Activated T-cell treated with anti-CD3 and anti-CD28 coated beads, Interleukin-2, amount 50 U/mL, for 48 hours (primary cell): Measurements from ENCODE around the gene MAN2B2.
"Not testable (repeated sequence)": the region's sequence is repeated elsewhere in the genome, so short reads cannot be mapped to it uniquely, and the experiment has no call there.

Experiments used
- DNase-seq, 2 experiments: peaks; one replicate each; pipeline ENCODE4 v3.0.0-alpha.2; 2020

Gene MAN2B2

GRCh38 chr4:6647169-6647568 lies 72.2 kb downstream of the MAN2B2 start:
- no peak for DNase-seq

GRCh38 chr4:6647582-6648230 lies 72.7 kb downstream of the MAN2B2 start:
- DNase-seq, result no peak

- no peak for DNase-seq
Observed at GRCh38 chr4:6649216-6649615, 74.2 kb downstream of the MAN2B2 start.

- DNase-seq, result not testable (repeated sequence)
Observed at GRCh38 chr4:6654211-6654610, 79.2 kb downstream of the MAN2B2 start.

- DNase-seq, result not testable (repeated sequence)
Observed at GRCh38 chr4:6655291-6655690, 80.3 kb downstream of the MAN2B2 start.

- DNase-seq, result no peak
Observed at GRCh38 chr4:6655924-6656323, 80.9 kb downstream of the MAN2B2 start.

- no peak for DNase-seq
Observed at GRCh38 chr4:6657242-6658208, 82.5 kb downstream of the MAN2B2 start.

- no peak for DNase-seq
Observed at GRCh38 chr4:6658209-6658595, 83.2 kb downstream of the MAN2B2 start.

- DNase-seq, result peak; percentile 53 to 68
Observed at GRCh38 chr4:6658597-6659075, 83.6 kb downstream of the MAN2B2 start.

GRCh38 chr4:6659897-6660296 lies 84.9 kb downstream of the MAN2B2 start:
- DNase-seq, result no peak

- no peak for DNase-seq
Observed at GRCh38 chr4:6660430-6660829, 85.4 kb downstream of the MAN2B2 start.

- no peak for DNase-seq
Observed at GRCh38 chr4:6662591-6662990, 87.6 kb downstream of the MAN2B2 start.

- DNase-seq, result no peak
Observed at GRCh38 chr4:6663596-6664393, 88.8 kb downstream of the MAN2B2 start.

GRCh38 chr4:6665320-6665654 lies 90.3 kb downstream of the MAN2B2 start:
- DNase-seq, result no peak

GRCh38 chr4:6668391-6668790 lies 93.4 kb downstream of the MAN2B2 start:
- DNase-seq, result no peak

GRCh38 chr4:6671648-6672047 lies 96.7 kb downstream of the MAN2B2 start:
- DNase-seq, result no peak

- DNase-seq, result no peak
Observed at GRCh38 chr4:6672131-6672530, 97.1 kb downstream of the MAN2B2 start.

- not testable (repeated sequence) for DNase-seq
Observed at GRCh38 chr4:6672541-6673190, 97.7 kb downstream of the MAN2B2 start.
